Vagina (tissue), 2 donors: ENCODE results near the gene BTRC.

Source experiments
- CTCF ChIP-seq, 3 experiments: fragments of 450-650 bp in 2 of 3; fragments of 200-600 bp in 1 of 3; sonication (generic) in 1 of 3; IDR thresholded peaks; one replicate each; pipeline ENCODE4 v1.5.1; 2017 to 2019; ENCODE audit warnings: antibody characterized with exemption in 3 of 3, mild to moderate bottlenecking in 2 of 3, moderate library complexity in 2 of 3
- POLR2AphosphoS5 ChIP-seq, 2 donors: sonication (generic); formaldehyde crosslinking; IDR thresholded peaks; one replicate each; pipeline ENCODE4 v1.9.0; 2017; ENCODE audit warnings: antibody characterized with exemption in 2 of 2, mild to moderate bottlenecking in 2 of 2, low read depth in 1 of 2; ENCODE audit not compliant: insufficient read depth in 1 of 2

GRCh38 chr10:101588879-101589278 is 234.9 kb downstream of the BTRC start:
- no peak for TF ChIP-seq CTCF (IDR thresholded peaks at IDR 0.05)
- no peak for TF ChIP-seq POLR2AphosphoS5 (IDR thresholded peaks at IDR 0.05; ENCODE audit: insufficient read depth in 1 of 2, low read depth in 1 of 2)
